Neutrophil (primary cell): ENCODE measurements around the gene CDC42EP4.

ENCODE experiments used
- H3K27ac ChIP-seq: fragments of 200-600 bp; sonication (generic); 2 replicates; pipeline ENCODE4 v1.5.1; 2016; ENCODE audit warnings: mild to moderate bottlenecking, moderate library complexity
- H3K27me3 ChIP-seq: fragments of 200-600 bp; sonication (generic); 2 replicates; pipeline ENCODE4 v1.6.0; 2016; ENCODE audit warnings: mild to moderate bottlenecking
- H3K36me3 ChIP-seq: fragments of 200-600 bp; sonication (generic); 2 replicates; pipeline ENCODE4 v1.5.1; 2017
- H3K4me1 ChIP-seq, 2 experiments: fragments of 200-600 bp in 1 of 2; sonication (generic) in 1 of 2; 1 replicate in 1 of 2; 2 replicates in 1 of 2; pipeline versions ENCODE4 v1.5.1 to v1.6.1; 2013 to 2016; ENCODE audit warnings: low read depth in 1 of 2, low read length in 1 of 2, mild to moderate bottlenecking in 1 of 2, moderate library complexity in 1 of 2; ENCODE audit not compliant: control insufficient read depth in 1 of 2, insufficient read depth in 1 of 2
- H3K4me3 ChIP-seq, 2 experiments: fragments of 200-600 bp in 1 of 2; sonication (generic) in 1 of 2; 1 replicate in 1 of 2; 2 replicates in 1 of 2; pipeline ENCODE4 v1.5.1; 2013 to 2016; ENCODE audit warnings: low read depth in 1 of 2, low read length in 1 of 2, mild to moderate bottlenecking in 1 of 2, moderate library complexity in 1 of 2
- H3K9me3 ChIP-seq: fragments of 200-600 bp; sonication (generic); 2 replicates; pipeline ENCODE4 v1.5.1; 2016
- TF ChIP-seq, protein P1 (sequence below): fragments of 200-600 bp; sonication (generic); IDR thresholded peaks from 2 replicates; pipeline ENCODE4 v1.5.1; 2016; ENCODE audit warnings: antibody characterized with exemption

CDC42EP4 gene

DNA sequence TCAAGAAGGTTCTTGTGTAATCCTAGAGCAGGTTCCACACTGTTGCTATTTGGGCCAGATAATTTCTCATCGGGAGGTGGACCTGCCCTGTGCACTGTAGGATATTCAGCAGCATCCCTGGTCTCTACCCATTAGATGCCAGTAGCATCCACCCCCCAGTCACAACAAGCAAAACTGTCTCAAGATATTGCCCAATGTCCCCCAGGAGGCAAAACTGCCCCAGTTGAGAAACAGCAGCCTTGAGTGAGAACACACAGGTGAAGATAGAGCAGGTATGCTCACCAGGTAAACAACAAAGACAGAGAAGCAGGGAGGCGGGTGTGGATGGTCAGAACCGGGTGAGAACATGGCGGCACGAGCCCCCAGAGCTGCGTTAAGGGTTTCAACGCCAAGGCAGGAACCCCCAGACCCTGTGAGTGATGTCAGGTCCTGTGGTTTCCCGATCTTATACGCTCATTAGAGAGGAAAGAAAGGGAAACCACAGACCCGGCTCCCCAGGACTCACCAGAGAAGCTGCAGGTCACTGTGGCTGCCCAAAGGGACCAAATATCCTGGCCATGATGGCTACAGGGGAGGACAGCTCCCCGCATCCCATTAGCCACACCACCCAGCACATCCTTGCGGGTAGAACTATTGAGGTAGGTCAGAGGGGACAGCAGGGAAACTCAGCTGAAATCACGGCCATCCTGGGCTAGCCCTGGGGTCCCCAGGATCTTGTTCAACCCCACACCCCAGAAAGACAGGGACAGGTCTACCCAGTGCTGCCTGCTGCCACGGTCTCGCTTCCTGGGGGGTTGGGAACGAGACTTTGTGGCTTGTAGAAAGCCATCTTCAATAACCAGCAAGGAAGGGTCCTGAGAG, 21.2 kb downstream of the CDC42EP4 start:
- no peaks in the 10 kb centered on the region for H3K9me3 ChIP-seq
- peaks cover 10% of the 10 kb centered on the region for H3K36me3 ChIP-seq
- H3K4me3 ChIP-seq, result peak overlapping the region; percentile 16 to 30
- H3K27me3 ChIP-seq, result no peaks in the 10 kb centered on the region
- H3K27ac ChIP-seq, result peak overlapping the region; percentile 74
- TF ChIP-seq, protein P1, sequence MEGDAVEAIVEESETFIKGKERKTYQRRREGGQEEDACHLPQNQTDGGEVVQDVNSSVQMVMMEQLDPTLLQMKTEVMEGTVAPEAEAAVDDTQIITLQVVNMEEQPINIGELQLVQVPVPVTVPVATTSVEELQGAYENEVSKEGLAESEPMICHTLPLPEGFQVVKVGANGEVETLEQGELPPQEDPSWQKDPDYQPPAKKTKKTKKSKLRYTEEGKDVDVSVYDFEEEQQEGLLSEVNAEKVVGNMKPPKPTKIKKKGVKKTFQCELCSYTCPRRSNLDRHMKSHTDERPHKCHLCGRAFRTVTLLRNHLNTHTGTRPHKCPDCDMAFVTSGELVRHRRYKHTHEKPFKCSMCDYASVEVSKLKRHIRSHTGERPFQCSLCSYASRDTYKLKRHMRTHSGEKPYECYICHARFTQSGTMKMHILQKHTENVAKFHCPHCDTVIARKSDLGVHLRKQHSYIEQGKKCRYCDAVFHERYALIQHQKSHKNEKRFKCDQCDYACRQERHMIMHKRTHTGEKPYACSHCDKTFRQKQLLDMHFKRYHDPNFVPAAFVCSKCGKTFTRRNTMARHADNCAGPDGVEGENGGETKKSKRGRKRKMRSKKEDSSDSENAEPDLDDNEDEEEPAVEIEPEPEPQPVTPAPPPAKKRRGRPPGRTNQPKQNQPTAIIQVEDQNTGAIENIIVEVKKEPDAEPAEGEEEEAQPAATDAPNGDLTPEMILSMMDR, result no peak
- H3K4me1 ChIP-seq, result peaks cover 25% of the 10 kb centered on the region in 2 experiments

DNA sequence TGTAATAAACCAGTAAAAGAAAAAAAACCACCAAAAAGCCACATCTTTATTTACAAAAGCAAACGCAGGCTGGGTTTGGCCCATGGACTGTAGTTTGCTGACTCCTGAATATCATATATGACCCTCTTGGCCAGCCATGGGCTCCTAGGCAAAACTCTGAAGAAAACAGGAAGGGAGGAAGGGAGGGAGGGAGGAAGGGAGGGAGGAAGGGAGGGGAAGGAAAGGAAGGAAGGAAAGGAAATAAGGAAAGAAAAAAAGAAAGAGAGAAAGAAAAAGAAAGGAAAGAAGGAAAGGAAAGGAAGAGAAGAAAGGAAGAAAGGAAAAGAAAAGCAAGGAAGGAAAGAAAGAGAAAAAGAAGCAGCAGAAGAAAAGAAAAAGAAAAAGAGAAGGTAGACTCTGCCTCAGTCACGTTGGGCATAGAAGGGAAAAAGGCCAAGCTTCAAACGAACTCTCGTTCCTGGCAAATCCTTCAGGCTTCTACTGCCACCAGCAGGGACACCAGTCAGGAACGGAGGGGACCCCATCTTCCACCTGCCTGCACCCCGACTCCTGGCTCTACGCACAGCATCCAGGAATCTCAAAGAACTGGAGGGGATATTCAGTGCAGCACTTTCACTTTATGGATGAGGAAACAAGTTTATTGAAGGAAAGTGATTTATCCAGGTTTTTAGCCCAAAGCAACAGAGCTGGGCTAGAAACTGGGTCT, 22.1 kb downstream of the CDC42EP4 start:
- no peaks in the 10 kb centered on the region for H3K27me3 ChIP-seq
- no peak overlapping the region for H3K4me3 ChIP-seq
- TF ChIP-seq, protein P1, result no peak
- H3K4me1 ChIP-seq, result peaks cover 25% of the 10 kb centered on the region in 2 experiments
- H3K36me3 ChIP-seq, result peaks cover 19% of the 10 kb centered on the region
- H3K9me3 ChIP-seq, result no peaks in the 10 kb centered on the region
- H3K27ac ChIP-seq, result peak overlapping the region; percentile 74

DNA sequence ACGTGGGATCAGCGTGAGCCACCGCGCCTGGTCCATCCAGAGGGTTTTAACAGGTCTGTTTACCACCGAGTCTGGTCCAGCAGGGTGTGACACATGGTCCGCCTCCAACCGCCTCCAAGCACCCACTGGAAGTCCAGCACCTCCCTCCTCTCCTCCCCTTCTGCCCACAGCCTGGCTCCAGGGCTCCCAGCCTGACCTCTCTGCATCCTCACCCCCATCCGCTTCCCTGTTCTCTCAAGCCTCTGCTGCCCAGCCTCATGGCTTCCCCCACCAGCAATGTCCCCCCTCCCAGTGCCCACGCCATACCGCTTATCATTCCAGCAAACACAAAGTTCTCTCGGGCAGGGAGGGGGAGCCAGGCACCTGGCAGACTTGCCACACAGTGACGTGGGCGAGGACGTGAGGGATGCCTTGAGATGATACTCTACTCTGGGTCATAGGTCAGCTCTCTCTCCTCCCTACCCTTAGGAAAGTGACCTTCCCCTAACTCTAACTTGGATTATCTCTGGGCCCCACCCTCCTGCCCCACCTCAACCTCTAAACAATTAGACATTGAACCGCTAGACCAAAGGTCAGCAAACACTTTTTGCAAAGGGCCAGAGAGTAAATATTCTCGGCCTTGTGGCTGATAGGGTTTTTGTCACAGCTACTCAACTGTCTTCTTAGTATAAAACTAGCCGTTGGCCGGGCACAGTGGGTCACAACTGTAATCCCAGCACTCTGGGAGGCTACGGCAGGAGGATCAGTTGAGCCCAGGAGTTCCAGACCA, 23.1 kb downstream of the CDC42EP4 start:
- Histone ChIP-seq H3K4me3 (no peak overlapping the region), H3K4me1 (peaks cover 25% of the 10 kb centered on the region in 2 experiments), H3K27ac (no peak overlapping the region), H3K9me3 (no peaks in the 10 kb centered on the region), H3K27me3 (no peaks in the 10 kb centered on the region), H3K36me3 (peaks cover 25% of the 10 kb centered on the region)
- TF ChIP-seq, protein P1, result no peak

DNA sequence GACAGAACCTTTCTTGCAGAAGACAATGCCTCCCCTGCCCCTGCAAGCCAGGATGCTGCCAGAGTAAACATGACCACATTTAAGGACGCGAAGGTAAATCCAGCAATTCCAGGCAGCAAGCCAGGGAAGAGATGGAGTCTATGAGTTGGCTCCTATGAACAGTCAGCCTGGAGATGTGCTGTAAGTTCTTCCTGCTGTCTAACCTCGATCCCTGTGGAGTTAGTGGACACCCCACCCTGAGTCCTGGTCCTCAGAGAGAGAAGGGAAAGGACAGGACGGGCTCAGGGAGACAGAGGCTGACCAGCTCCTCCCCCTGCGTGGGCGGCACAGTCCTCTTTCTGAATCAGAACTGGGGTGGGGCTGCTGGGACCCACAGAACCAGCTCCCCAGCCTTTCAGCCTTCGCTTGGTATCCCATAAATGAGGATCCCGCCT, 24.9 kb downstream of the CDC42EP4 start:
- H3K27me3 ChIP-seq, result no peaks in the 10 kb centered on the region
- no peaks in the 10 kb centered on the region for H3K9me3 ChIP-seq
- no peak overlapping the region for H3K4me3 ChIP-seq
- peaks cover 25% of the 10 kb centered on the region for H3K36me3 ChIP-seq
- no peak overlapping the region for H3K27ac ChIP-seq
- TF ChIP-seq, protein P1, result no peak
- H3K4me1 ChIP-seq, result peaks cover 21 to 22% of the 10 kb centered on the region in 2 experiments
